Measurements from ENCODE around the gene DDRGK1. TPM values are rescaled to one million over a fixed set of nuclear protein-coding genes. Genes with fewer than 3 reads are reported as not detected.

The DDRGK1 gene
- total and polyA plus RNA-seq, 4 donors: 23.0 to 79.0 (median 63.2) TPM

DNA sequence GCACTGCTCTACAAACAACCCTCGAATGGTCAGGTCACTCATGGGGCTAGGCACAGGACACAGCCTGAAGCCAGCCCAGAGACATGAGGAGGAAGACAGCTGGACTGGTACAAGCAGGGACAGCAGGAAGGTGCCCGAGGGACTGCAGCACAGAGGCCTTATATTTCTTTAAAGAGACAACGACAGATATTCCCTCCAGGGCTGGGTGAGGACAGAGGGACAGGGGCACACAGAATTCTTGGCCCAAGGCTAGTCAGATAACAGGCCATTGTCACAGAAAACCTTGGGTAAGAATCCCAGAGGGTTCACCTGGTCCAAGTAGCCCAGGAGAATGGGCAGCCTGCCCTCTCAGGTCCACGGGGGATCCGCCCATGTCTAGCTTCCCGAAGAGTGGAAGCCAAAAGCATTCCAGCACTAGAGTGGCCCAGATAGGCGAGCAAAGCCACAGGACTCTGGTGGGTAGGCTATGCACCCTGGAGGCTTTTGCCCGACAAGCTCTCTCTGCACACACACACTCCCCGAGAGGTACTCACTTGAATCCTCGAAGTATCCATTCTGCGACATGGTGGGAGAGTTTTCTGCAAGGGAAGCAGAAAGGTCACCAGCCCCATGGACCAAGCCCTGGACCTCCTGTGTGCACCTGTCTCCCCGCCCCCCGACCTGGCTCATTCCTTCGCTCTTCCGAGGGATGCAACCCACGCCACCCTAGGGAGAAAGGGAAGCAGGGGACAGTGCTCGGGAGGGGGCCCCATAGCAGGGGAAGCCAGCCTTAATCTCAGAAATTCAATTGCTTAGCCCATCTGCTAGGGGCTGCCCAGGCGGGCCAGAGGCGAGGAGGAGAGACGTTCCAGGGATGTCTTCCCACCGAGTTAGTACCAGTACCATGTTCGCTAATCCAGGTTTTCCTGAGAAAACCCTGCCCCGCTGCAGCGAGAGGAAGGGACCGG, 32.8 kb upstream of the DDRGK1 start:
- no peak overlapping the region for H3K27ac ChIP-seq (ENCODE audit: low read depth, low read length)
- H3K4me3 ChIP-seq (ENCODE audit: low read depth, low read length): no peak overlapping the region
- DNase-seq (ENCODE audit: low read depth in 4 of 6, low spot score in 6 of 6): no peak
- H3K9me3 ChIP-seq (ENCODE audit: control insufficient read depth, insufficient read depth, low read length): no peaks in the 10 kb centered on the region
- WGBS (ENCODE audit: insufficient coverage): 45% methylated on average over 19 of the region's 25 CpGs
- peaks cover 61% of the 10 kb centered on the region for H3K27me3 ChIP-seq (ENCODE audit: control insufficient read depth, insufficient read depth, low read length)
- H3K4me1 ChIP-seq (ENCODE audit: control insufficient read depth, insufficient read depth, low read length): peaks cover 24% of the 10 kb centered on the region
- H3K36me3 ChIP-seq (ENCODE audit: control insufficient read depth, insufficient read depth, low read length): no peaks in the 10 kb centered on the region

DNA sequence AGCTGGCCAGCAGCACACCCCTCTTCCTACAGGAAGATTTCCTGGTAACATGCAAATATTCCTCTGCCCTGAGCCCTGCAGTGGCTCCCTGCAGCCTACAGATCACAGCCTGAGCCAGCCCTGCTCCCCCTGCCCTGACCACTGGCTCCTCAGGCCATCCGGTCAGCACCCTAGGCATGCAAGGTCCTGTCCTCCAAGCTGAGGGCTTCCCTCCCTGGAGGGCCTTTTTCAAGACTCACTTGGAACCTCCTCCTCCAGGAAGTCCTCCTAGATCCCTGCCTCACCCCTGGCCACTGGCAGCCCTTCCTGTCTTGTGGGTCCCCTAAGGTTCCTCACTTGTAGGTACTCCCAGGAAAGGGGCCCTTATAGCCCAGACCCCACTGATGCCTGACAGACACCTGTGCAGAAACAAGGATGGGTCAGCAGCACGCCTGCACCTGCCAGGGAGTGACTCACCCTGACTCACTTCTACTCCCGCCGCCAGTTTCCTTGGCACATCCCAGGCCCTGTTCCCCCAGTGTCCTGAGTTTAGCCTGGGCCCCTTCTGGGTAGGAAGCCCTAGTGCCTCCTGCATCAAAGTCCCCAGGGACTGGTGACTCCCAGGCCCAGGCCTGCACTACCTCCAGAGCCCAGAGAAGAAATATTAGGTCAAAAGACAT, 31.3 kb upstream of the DDRGK1 start:
- H3K36me3 ChIP-seq (ENCODE audit: control insufficient read depth, insufficient read depth, low read length): no peaks in the 10 kb centered on the region
- H3K4me1 ChIP-seq (ENCODE audit: control insufficient read depth, insufficient read depth, low read length): peaks cover 24% of the 10 kb centered on the region
- no peak overlapping the region for H3K27ac ChIP-seq (ENCODE audit: low read depth, low read length)
- WGBS (ENCODE audit: insufficient coverage): 93% methylated on average over 4 of the region's 4 CpGs
- no peak for DNase-seq (ENCODE audit: low read depth in 4 of 6, low spot score in 6 of 6)
- H3K9me3 ChIP-seq (ENCODE audit: control insufficient read depth, insufficient read depth, low read length): no peaks in the 10 kb centered on the region
- H3K27me3 ChIP-seq (ENCODE audit: control insufficient read depth, insufficient read depth, low read length): peaks cover 51% of the 10 kb centered on the region
- no peak overlapping the region for H3K4me3 ChIP-seq (ENCODE audit: low read depth, low read length)

DNA sequence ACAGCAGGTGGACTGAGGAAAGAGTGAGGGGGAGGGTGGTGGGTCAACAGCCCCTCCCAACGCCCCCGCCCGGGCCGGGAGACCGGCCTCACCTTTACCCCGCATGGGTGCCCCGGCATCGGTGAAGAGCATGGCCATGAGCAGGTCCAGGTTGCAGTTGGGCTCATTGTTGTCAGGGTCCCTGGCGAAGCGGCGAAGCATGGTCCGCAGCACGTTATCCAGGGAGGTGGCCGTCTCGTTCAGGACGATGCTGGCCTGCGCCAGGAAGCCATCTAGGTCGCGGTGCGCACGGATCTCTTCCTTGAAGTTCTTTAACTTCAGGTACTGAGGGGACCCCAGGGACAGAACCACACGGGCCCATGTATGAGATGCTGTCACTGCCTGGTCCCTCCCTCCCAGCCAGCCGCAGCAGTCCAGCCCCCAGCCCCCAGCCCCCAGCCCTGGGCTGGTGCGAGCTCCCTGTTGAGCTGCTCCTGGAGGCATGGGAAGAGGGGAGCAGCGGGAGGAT, 29.6 kb upstream of the DDRGK1 start:
- H3K4me1 ChIP-seq (ENCODE audit: control insufficient read depth, insufficient read depth, low read length): peaks cover 13% of the 10 kb centered on the region
- no peak overlapping the region for H3K27ac ChIP-seq (ENCODE audit: low read depth, low read length)
- no peak for DNase-seq (ENCODE audit: low read depth in 4 of 6, low spot score in 6 of 6)
- H3K4me3 ChIP-seq (ENCODE audit: low read depth, low read length): no peak overlapping the region
- H3K27me3 ChIP-seq (ENCODE audit: control insufficient read depth, insufficient read depth, low read length): peaks cover 33% of the 10 kb centered on the region
- no peaks in the 10 kb centered on the region for H3K9me3 ChIP-seq (ENCODE audit: control insufficient read depth, insufficient read depth, low read length)
- 89% methylated on average over 24 of the region's 25 CpGs for WGBS (ENCODE audit: insufficient coverage)
- H3K36me3 ChIP-seq (ENCODE audit: control insufficient read depth, insufficient read depth, low read length): peaks cover 7% of the 10 kb centered on the region

DNA sequence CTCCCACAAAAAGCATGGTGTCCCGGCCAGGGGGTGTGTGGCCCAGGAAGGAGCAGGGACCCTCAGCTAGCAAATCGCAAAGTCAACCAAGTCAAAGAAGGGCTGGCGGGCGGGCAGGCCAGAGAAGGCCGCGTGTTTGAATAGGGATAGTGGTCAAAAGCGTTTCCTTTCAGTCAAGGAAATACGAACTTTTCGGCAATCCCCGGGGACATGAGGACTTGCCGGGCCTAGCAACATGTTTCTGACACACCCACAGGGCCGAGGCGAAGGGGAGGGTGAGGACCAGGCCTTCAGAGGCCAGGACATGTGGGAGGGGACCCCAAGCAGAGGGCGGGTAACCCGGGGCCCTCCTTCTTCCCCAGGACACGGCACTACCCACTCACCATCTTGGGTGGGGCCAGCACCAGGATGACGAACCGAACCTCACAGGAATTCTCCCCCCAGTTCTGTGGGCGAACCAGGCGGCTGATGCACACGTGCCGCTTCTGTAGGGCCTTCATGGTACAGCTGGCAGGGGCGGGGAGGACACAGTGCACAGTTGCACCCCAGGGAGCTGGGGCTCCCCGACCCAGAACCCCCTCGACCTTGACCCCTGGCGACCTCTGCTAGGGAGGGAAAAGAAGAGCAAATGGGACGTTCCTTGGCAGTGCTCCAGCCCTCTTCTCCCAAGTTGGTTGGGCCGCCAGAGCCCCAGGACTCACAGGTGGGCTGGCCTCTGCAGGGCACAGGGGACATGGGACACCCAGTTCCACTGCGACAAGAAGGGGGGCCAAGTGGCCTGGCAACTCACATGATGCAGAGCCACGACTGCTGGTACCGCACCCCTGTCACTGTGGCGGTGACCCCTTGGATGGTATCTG, 28.9 kb upstream of the DDRGK1 start:
- Histone ChIP-seq H3K36me3 (ENCODE audit: control insufficient read depth, insufficient read depth, low read length) (peaks cover 9% of the 10 kb centered on the region), H3K27me3 (ENCODE audit: control insufficient read depth, insufficient read depth, low read length) (peaks cover 29% of the 10 kb centered on the region), H3K4me3 (ENCODE audit: low read depth, low read length) (no peak overlapping the region), H3K27ac (ENCODE audit: low read depth, low read length) (no peak overlapping the region), H3K4me1 (ENCODE audit: control insufficient read depth, insufficient read depth, low read length) (peaks cover 10% of the 10 kb centered on the region), H3K9me3 (ENCODE audit: control insufficient read depth, insufficient read depth, low read length) (no peaks in the 10 kb centered on the region)
- 84% methylated on average over 32 of the region's 32 CpGs for WGBS (ENCODE audit: insufficient coverage)
- DNase-seq (ENCODE audit: low read depth in 4 of 6, low spot score in 6 of 6): no peak

DNA sequence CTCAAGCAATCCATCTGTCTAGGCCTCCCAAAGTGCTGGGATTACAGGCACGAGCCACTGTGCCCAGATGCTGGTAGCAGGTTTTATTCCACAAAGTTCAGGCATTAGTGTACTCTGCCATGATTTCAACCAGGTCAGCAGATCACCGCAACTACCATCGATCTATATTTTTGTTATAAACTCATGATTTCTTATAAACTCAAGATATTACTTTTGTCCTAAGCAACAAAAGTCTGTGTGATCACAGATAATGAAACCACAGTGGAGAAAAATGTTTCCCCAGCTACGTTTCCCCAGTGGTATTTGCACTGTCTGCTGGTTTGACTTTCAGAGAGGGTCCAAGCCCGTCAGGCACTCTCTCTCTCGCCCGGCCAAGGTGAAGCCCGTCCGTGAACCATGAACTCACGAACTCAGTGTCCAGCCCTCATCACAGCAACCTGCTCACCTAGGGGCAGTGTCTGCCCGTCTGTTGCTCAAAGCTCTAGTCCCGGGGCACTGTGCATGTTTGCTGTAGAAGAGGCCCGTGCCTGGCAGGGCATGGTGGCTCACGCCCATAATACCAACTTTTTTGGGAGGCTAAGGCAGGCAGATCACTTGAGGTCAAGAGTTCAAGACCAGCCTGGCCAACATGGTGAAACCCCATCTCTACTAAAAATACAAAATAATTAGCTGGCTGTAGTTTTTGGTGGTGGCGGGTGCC, 27.6 kb upstream of the DDRGK1 start:
- WGBS (ENCODE audit: insufficient coverage): 89% methylated on average over 12 of the region's 15 CpGs
- Histone ChIP-seq H3K27ac (ENCODE audit: low read depth, low read length) (no peak overlapping the region), H3K9me3 (ENCODE audit: control insufficient read depth, insufficient read depth, low read length) (no peaks in the 10 kb centered on the region), H3K36me3 (ENCODE audit: control insufficient read depth, insufficient read depth, low read length) (peaks cover 19% of the 10 kb centered on the region), H3K27me3 (ENCODE audit: control insufficient read depth, insufficient read depth, low read length) (peaks cover 16% of the 10 kb centered on the region), H3K4me3 (ENCODE audit: low read depth, low read length) (no peak overlapping the region), H3K4me1 (ENCODE audit: control insufficient read depth, insufficient read depth, low read length) (no peaks in the 10 kb centered on the region)
- no peak for DNase-seq (ENCODE audit: low read depth in 4 of 6, low spot score in 6 of 6)

DNA sequence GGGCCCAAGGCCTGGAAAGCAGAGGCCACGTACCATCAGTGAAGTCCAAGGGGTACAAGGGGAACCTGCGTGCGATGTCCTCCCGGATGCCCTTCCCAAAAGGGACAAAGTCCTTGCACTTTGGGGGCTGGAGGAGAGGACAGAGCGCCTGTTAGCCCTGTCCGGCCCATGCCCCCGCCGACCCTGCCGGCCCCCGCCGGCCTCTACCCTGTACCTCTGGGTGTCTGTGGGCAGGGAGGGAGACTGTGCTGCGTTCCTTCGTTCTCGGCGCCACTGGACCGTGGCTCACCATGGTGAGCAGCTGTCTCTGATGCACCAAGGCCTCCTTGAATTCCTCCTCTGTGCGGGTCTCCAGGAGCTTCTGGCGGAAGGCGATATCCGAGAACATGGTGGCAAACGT, 26.6 kb upstream of the DDRGK1 start:
- 95% methylated on average over 19 of the region's 21 CpGs for WGBS (ENCODE audit: insufficient coverage)

DNA sequence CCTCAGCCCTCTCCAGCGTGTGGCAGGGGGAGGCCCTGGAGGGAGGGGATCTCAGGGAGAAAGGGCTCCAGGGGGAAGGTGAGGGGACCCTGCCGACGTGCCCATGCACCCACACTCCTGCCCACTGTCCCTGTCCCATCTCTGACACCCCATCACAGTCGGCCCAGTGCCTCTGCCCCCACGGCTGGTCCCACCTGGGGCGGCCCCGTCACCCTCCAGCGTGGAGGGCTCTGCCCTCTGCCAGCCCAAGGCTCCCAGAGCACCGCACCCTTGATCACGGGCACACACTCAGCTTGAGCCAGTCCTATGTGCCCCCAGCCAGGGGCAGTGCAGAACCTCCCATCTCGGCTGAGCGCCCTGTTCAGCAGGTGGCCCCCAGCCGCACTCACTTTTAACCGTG, 25.3 kb upstream of the DDRGK1 start:
- no peaks in the 10 kb centered on the region for H3K27me3 ChIP-seq (ENCODE audit: control insufficient read depth, insufficient read depth, low read length)
- no peaks in the 10 kb centered on the region for H3K9me3 ChIP-seq (ENCODE audit: control insufficient read depth, insufficient read depth, low read length)
- WGBS (ENCODE audit: insufficient coverage): 90% methylated on average over 12 of the region's 14 CpGs
- H3K36me3 ChIP-seq (ENCODE audit: control insufficient read depth, insufficient read depth, low read length): peaks cover 26% of the 10 kb centered on the region
- no peak overlapping the region for H3K4me3 ChIP-seq (ENCODE audit: low read depth, low read length)
- no peak for DNase-seq (ENCODE audit: low read depth in 4 of 6, low spot score in 6 of 6)
- no peak overlapping the region for H3K27ac ChIP-seq (ENCODE audit: low read depth, low read length)
- H3K4me1 ChIP-seq (ENCODE audit: control insufficient read depth, insufficient read depth, low read length): no peaks in the 10 kb centered on the region

More for the DNA sequence above, 26.6 kb upstream of the DDRGK1 start:
- no peak overlapping the region for H3K27ac ChIP-seq (ENCODE audit: low read depth, low read length)
- peaks cover 26% of the 10 kb centered on the region for H3K36me3 ChIP-seq (ENCODE audit: control insufficient read depth, insufficient read depth, low read length)
- no peaks in the 10 kb centered on the region for H3K9me3 ChIP-seq (ENCODE audit: control insufficient read depth, insufficient read depth, low read length)
- H3K27me3 ChIP-seq (ENCODE audit: control insufficient read depth, insufficient read depth, low read length): peaks cover 9% of the 10 kb centered on the region
- no peak overlapping the region for H3K4me3 ChIP-seq (ENCODE audit: low read depth, low read length)
- no peak for DNase-seq (ENCODE audit: low read depth in 4 of 6, low spot score in 6 of 6)
- no peaks in the 10 kb centered on the region for H3K4me1 ChIP-seq (ENCODE audit: control insufficient read depth, insufficient read depth, low read length)

DNA sequence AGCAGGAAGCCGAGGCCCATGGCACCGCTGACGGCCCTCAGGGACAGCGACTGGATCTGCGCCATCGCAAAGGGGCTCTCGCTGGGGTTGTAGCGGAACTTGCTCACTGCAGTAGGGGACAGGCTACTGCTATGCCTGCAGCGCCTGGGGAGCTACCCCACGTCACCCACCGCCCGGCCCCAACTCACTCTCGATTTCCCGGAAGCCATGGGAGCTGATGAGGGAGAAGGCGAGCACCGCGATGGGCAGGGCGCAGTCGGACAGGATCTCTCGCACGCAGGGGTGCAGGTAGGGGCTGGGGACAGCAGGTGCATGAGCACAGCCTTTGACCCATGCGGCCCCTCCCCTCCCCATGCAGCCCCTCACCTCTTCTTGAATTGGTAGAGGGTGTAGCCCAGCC, 24.7 kb upstream of the DDRGK1 start:
- H3K27ac ChIP-seq (ENCODE audit: low read depth, low read length): no peak overlapping the region
- 95% methylated on average over 21 of the region's 22 CpGs for WGBS (ENCODE audit: insufficient coverage)
- peaks cover 32% of the 10 kb centered on the region for H3K36me3 ChIP-seq (ENCODE audit: control insufficient read depth, insufficient read depth, low read length)
- no peaks in the 10 kb centered on the region for H3K4me1 ChIP-seq (ENCODE audit: control insufficient read depth, insufficient read depth, low read length)
- no peaks in the 10 kb centered on the region for H3K9me3 ChIP-seq (ENCODE audit: control insufficient read depth, insufficient read depth, low read length)
- no peak overlapping the region for H3K4me3 ChIP-seq (ENCODE audit: low read depth, low read length)
- no peaks in the 10 kb centered on the region for H3K27me3 ChIP-seq (ENCODE audit: control insufficient read depth, insufficient read depth, low read length)
- DNase-seq (ENCODE audit: low read depth in 4 of 6, low spot score in 6 of 6): no peak

DNA sequence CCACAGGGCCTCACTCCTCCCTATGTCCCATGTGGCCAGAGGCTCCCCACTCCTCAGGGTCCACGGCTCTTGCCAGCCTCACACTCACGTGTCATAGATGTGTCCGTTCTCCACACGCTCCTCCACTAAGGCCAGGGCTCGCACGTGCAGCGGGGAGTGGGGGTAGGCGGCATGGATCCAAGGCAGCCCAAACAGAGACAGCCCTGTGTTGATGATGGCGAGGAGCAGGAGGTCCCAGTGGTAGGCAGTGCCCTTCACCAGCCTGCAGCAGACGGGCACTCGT, 24.2 kb upstream of the DDRGK1 start:
- Histone ChIP-seq H3K4me3 (ENCODE audit: low read depth, low read length) (no peak overlapping the region), H3K36me3 (ENCODE audit: control insufficient read depth, insufficient read depth, low read length) (peaks cover 37% of the 10 kb centered on the region), H3K27ac (ENCODE audit: low read depth, low read length) (no peak overlapping the region), H3K27me3 (ENCODE audit: control insufficient read depth, insufficient read depth, low read length) (no peaks in the 10 kb centered on the region), H3K9me3 (ENCODE audit: control insufficient read depth, insufficient read depth, low read length) (no peaks in the 10 kb centered on the region), H3K4me1 (ENCODE audit: control insufficient read depth, insufficient read depth, low read length) (no peaks in the 10 kb centered on the region)
- WGBS (ENCODE audit: insufficient coverage): 95% methylated on average over 7 of the region's 11 CpGs
- DNase-seq (ENCODE audit: low read depth in 4 of 6, low spot score in 6 of 6): no peak

Measured in spinal cord (tissue), 10 donors.